Ovary (tissue), 9 donors: ENCODE results near the gene BAX. TPM values are rescaled to one million over a fixed set of nuclear protein-coding genes. Genes with fewer than 3 reads are reported as not detected.
"Not testable (repeated sequence)": the region's sequence is repeated elsewhere in the genome, so short reads cannot be mapped to it uniquely, and the experiment has no call there.

Source experiments
- DNase-seq, 5 donors: peaks; one replicate each; pipeline ENCODE4 v3.0.0-alpha.2; 2019 to 2020
- H3K27ac ChIP-seq, 2 donors: fragments of 200-600 bp; one replicate each; pipeline versions ENCODE4 v1.5.1 to v1.8.0; 2019 to 2022
- H3K27me3 ChIP-seq: fragments of 200-600 bp; one replicate; pipeline ENCODE4 v1.8.0; 2022
- H3K36me3 ChIP-seq: fragments of 200-600 bp; sonication (generic); one replicate; pipeline ENCODE4 v1.5.1; 2019
- H3K4me1 ChIP-seq: one replicate; pipeline ENCODE4 v1.8.1; 2013; ENCODE audit warnings: mild to moderate bottlenecking, moderate library complexity; ENCODE audit not compliant: insufficient read depth
- H3K4me3 ChIP-seq: fragments of 200-600 bp; sonication (generic); one replicate; pipeline ENCODE4 v1.5.1; 2017
- H3K9me3 ChIP-seq, 2 donors: fragments of 200-600 bp in 1 of 2; sonication (generic) in 1 of 2; one replicate each; pipeline versions ENCODE4 v1.5.1 to v1.8.1; 2013 to 2019; ENCODE audit warnings: mild to moderate bottlenecking in 1 of 2, moderate library complexity in 1 of 2
- EP300 ChIP-seq: sonication (generic); formaldehyde crosslinking; IDR thresholded peaks from one replicate; pipeline ENCODE4 v1.6.1; 2017; ENCODE audit warnings: antibody characterized with exemption
- POLR2A ChIP-seq: fragments of 450-650 bp; IDR thresholded peaks from one replicate; pipeline ENCODE4 v1.6.1; 2017; ENCODE audit warnings: antibody characterized with exemption, mild to moderate bottlenecking, moderate library complexity
- WGBS, 3 donors: extraction: QIAGEN DNeasy Blood & Tissue Kit in 1 of 3; methylation state at CpG; one replicate each; pipeline versions ENCODE4 v1.1.5 to v1.1.7; 2013 to 2017; 5-methylcytosine and 5-hydroxymethylcytosine counted together
- intact Hi-C, 4 donors: fragments of 100-400 bp; cut with DNase I; formaldehyde crosslinking; loops; one replicate each; pipeline versions ENCODE4 v1.11.0 to v1.15.1; 2022 to 2023
- polyA plus RNA-seq, 2 donors: library from polyadenylated mRNA; stranded (reverse); fragments of 200-250 nt in 1 of 2; fragments of 350-450 nt in 1 of 2; fragmentation: Illumina TruSeq in 1 of 2; extraction: RNeasy Lipid Tissue Mini Kit (QIAGEN cat#74804) in 1 of 2; gene quantifications; one replicate each; pipeline ENCODE4 v1.2.3, GENCODE V29; 2013 to 2014
- total RNA-seq, 7 donors: library from RNA; depleted of rRNA in 2 of 7; stranded (reverse); fragments of >200 nt in 2 of 7; fragmentation: NEBNext Ultra II Directional in 3 of 7; extraction: Animal tissue kit (Norgen Biotek cat#: 25700) in 3 of 7; gene quantifications; one replicate each; pipeline versions ENCODE4 v1.1.0 to v1.2.4, GENCODE V29; 2016 to 2023
- TF ChIP-seq, protein P1 (sequence below), 3 donors: fragments of 450-650 bp in 2 of 3; fragments of 200-600 bp in 1 of 3; IDR thresholded peaks; one replicate each; pipeline versions ENCODE4 v1.5.1 to v1.8.0; 2016 to 2022; ENCODE audit warnings: antibody characterized with exemption in 3 of 3, mild to moderate bottlenecking in 1 of 3
- donor health status: DM: no; HTN: no; CAD: no; lungs with moderate emphysema.
- donor health status: DM: no; HTN: no; CAD: no.
- donor health status: Bipolar disorder and iron deficiency.
- donor health status: DM: yes; HTN: yes; CAD: no.
- donor health status: DM: no; HTN: no; CAD: no.
- donor health status: DM: yes; HTN: yes; CAD: no.

Gene BAX
- total and polyA plus RNA-seq, 9 donors: 10.6 to 57.7 (median 45.9) TPM

DNA sequence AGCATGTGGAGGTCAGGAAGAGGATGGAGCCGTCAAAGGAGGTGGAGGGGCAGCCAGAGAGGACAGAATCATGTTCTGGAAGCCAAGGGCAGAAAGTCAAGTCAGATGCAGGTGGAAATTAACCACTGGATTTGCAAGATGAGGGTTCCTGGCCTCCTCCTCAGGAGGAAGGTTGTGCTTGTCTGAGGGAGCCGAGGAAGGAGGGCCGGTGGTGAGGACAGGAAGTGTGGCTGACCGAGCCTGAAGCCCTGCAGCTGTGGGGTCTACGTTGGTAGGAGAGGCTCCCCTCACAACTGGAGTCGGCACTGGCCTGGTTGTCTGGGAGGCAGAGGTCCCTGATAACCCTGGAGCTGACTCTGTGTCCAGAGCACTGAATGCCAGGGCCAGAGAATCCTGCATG lies 36.6 kb upstream of the BAX start:
- Histone ChIP-seq H3K36me3 (no peaks in the 10 kb centered on the region), H3K9me3 (no peaks in the 10 kb centered on the region), H3K27ac (no peak overlapping the region), H3K27me3 (no peaks in the 10 kb centered on the region), H3K4me3 (no peak overlapping the region), H3K4me1 (no peaks in the 10 kb centered on the region)
- DNase-seq: no peak
- TF ChIP-seq EP300 (no peak), POLR2A (no peak)
- TF ChIP-seq, protein P1, sequence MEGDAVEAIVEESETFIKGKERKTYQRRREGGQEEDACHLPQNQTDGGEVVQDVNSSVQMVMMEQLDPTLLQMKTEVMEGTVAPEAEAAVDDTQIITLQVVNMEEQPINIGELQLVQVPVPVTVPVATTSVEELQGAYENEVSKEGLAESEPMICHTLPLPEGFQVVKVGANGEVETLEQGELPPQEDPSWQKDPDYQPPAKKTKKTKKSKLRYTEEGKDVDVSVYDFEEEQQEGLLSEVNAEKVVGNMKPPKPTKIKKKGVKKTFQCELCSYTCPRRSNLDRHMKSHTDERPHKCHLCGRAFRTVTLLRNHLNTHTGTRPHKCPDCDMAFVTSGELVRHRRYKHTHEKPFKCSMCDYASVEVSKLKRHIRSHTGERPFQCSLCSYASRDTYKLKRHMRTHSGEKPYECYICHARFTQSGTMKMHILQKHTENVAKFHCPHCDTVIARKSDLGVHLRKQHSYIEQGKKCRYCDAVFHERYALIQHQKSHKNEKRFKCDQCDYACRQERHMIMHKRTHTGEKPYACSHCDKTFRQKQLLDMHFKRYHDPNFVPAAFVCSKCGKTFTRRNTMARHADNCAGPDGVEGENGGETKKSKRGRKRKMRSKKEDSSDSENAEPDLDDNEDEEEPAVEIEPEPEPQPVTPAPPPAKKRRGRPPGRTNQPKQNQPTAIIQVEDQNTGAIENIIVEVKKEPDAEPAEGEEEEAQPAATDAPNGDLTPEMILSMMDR (IDR thresholded peaks at IDR 0.05): no peak
- 69 to 72% (median 71%) methylated on average over 6 of the region's 6 CpGs for WGBS, 3 donors
- intact Hi-C loops: no loop called here

DNA sequence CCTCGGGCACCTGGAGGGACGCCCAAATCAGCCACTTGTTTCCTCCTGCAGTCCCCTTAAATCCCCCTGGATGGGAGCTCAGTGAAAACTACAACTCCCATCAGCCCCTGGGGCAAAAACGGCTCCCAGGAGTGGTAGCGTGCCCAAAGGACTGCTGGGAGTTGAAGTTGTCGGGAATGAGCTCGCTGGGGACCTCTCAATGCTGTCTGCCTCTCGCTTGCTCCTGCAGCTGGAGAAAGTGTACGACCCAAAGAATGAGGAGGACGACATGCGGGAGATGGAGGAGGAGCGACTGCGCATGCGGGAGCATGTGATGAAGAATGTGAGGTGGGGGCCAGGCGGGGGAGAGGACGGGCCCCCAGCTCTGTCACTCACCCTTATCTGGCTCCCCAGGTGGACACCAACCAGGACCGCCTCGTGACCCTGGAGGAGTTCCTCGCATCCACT lies 35.9 kb upstream of the BAX start:
- TF ChIP-seq, protein P1 (IDR thresholded peaks at IDR 0.05): no peak
- TF ChIP-seq POLR2A (no peak), EP300 (no peak)
- Histone ChIP-seq H3K27me3 (no peaks in the 10 kb centered on the region), H3K4me3 (no peak overlapping the region), H3K9me3 (no peaks in the 10 kb centered on the region), H3K36me3 (no peaks in the 10 kb centered on the region), H3K4me1 (no peaks in the 10 kb centered on the region), H3K27ac (no peak overlapping the region)
- 74 to 81% (median 81%) methylated on average over 18 of the region's 18 CpGs for WGBS, 3 donors
- DNase-seq: peak in 1 of 5 donors; percentile 54
- intact Hi-C loops: no loop called here

GRCh38 chr19:48919271-48919670 lies 35.4 kb upstream of the BAX start:
- H3K27me3 ChIP-seq, H3K27ac ChIP-seq, DNase-seq, H3K4me1 ChIP-seq, intact Hi-C loops, H3K4me3 ChIP-seq, H3K9me3 ChIP-seq, H3K36me3 ChIP-seq: not testable (repeated sequence)
- WGBS, 3 donors: 91 to 96% (median 94%) methylated on average over 8 of the region's 8 CpGs

GRCh38 chr19:48920949-48921348 lies 33.7 kb upstream of the BAX start:
- Histone ChIP-seq H3K27me3 (no peaks in the 10 kb centered on the region), H3K4me1 (no peaks in the 10 kb centered on the region), H3K4me3 (no peak overlapping the region), H3K27ac (no peak overlapping the region), H3K36me3 (no peaks in the 10 kb centered on the region), H3K9me3 (no peaks in the 10 kb centered on the region)
- DNase-seq: no peak
- no peak for TF ChIP-seq EP300
- TF ChIP-seq, protein P1 (IDR thresholded peaks at IDR 0.05): no peak
- no peak for TF ChIP-seq POLR2A
- intact Hi-C loops: no loop called here
- 74 to 81% (median 78%) methylated on average over 10 of the region's 10 CpGs for WGBS, 3 donors

- Histone ChIP-seq H3K27ac (no peak overlapping the region), H3K4me1 (no peaks in the 10 kb centered on the region), H3K36me3 (no peaks in the 10 kb centered on the region), H3K4me3 (no peak overlapping the region), H3K9me3 (no peaks in the 10 kb centered on the region), H3K27me3 (no peaks in the 10 kb centered on the region)
- WGBS, 3 donors: 85 to 90% (median 88%) methylated on average over 12 of the region's 12 CpGs
- TF ChIP-seq EP300: no peak
- no peak for TF ChIP-seq POLR2A
- TF ChIP-seq, protein P1 (IDR thresholded peaks at IDR 0.05): no peak
- DNase-seq: no peak
- intact Hi-C loops: no loop called here
Measured at GRCh38 chr19:48921721-48922500, 32.8 kb upstream of the BAX start.
